ENCODE data around the gene DCBLD1. TPM values are rescaled to one million over a fixed set of nuclear protein-coding genes. Genes with fewer than 3 reads are reported as not detected.

DCBLD1 gene
- total RNA-seq, 1 experiment from 2014 or later: 11.2 TPM

DNA sequence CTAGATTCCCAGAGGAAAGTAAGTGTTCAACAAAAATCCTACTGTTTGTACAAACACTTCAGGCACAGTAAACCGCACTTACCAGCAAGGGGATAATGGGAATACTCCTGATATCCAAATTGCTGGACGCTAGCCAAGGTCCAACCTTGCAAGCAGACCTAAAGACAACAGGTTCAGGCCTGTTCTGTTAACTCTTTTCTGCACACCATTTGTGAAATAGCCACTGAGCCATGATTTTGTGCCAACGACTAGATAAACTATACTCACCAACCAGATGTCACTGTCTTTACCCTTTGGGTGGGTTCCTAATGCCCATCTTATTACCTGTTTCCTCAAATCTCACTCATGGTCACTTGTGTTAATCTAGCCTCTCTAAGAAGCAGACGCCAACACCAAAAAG is 76.3 kb downstream of the DCBLD1 start (continued):
- TF ChIP-seq PRDM15 (CRISPR knock-in tag; IDR thresholded peaks at IDR 0.05) (no peak), ZSCAN18 (CRISPR knock-in tag; IDR thresholded peaks at IDR 0.05) (no peak)

GRCh38 chr6:117559299-117559698 is 76.8 kb downstream of the DCBLD1 start:
- Mint-ChIP-seq H3K4me1 (no peaks in the 10 kb centered on the region), H3K36me3 (peaks cover 3% of the 10 kb centered on the region), H3K9me3 (no peaks in the 10 kb centered on the region), H3K27me3 (ENCODE audit: low read depth) (no peaks in the 10 kb centered on the region), H3K27ac (peak overlapping the region; percentile 66; the same call in 1 of the 2 replicates), H3K4me3 (no peak overlapping the region)
- DNase-seq (ENCODE audit: low spot score): no peak
- ATAC-seq: no peak
- POLR2A ChIA-PET: interaction anchor here (2.1 kb wide), 1 partner anchor 43 kb away, joined by 5 read pairs; the partner anchor contains the start of gene GOPC
- CTCF ChIA-PET: interaction anchor here (0.9 to 1.6 kb wide), 3 partner anchors 9 to 109 kb away, joined by 3 to 7 read pairs (median 4); no protein-coding TSS in a partner anchor
- TF ChIP-seq PRDM15 (CRISPR knock-in tag; IDR thresholded peaks at IDR 0.05) (no peak), MAX (CRISPR knock-in tag; IDR thresholded peaks at IDR 0.05) (no peak)

DNA sequence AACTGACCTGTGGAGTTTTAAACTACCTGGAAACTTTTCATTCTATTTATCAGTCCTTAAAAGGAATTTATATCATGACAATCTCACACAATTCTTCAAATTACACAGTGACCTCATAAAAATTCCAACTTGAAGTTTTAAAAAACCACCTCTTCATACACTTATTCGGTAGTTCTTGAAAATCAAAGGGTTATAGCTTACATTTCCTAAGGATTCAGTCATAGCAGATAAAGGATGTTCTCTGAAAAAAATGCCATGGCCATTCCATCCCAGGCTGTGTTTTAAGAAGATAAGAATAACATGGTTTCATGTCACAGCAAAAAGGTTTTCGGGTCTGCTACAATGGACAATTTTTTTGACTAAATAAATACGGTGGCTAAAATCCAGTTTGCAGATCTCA is 78.7 kb downstream of the DCBLD1 start:
- H3K27me3 Mint-ChIP-seq (ENCODE audit: low read depth): no peaks in the 10 kb centered on the region
- peaks cover 12% of the 10 kb centered on the region for H3K36me3 Mint-ChIP-seq
- no peak for TF ChIP-seq NFATC4 (CRISPR knock-in tag; IDR thresholded peaks at IDR 0.05)
- TF ChIP-seq, protein P1, sequence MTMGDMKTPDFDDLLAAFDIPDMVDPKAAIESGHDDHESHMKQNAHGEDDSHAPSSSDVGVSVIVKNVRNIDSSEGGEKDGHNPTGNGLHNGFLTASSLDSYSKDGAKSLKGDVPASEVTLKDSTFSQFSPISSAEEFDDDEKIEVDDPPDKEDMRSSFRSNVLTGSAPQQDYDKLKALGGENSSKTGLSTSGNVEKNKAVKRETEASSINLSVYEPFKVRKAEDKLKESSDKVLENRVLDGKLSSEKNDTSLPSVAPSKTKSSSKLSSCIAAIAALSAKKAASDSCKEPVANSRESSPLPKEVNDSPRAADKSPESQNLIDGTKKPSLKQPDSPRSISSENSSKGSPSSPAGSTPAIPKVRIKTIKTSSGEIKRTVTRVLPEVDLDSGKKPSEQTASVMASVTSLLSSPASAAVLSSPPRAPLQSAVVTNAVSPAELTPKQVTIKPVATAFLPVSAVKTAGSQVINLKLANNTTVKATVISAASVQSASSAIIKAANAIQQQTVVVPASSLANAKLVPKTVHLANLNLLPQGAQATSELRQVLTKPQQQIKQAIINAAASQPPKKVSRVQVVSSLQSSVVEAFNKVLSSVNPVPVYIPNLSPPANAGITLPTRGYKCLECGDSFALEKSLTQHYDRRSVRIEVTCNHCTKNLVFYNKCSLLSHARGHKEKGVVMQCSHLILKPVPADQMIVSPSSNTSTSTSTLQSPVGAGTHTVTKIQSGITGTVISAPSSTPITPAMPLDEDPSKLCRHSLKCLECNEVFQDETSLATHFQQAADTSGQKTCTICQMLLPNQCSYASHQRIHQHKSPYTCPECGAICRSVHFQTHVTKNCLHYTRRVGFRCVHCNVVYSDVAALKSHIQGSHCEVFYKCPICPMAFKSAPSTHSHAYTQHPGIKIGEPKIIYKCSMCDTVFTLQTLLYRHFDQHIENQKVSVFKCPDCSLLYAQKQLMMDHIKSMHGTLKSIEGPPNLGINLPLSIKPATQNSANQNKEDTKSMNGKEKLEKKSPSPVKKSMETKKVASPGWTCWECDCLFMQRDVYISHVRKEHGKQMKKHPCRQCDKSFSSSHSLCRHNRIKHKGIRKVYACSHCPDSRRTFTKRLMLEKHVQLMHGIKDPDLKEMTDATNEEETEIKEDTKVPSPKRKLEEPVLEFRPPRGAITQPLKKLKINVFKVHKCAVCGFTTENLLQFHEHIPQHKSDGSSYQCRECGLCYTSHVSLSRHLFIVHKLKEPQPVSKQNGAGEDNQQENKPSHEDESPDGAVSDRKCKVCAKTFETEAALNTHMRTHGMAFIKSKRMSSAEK (CRISPR knock-in tag; IDR thresholded peaks at IDR 0.05; ENCODE audit: borderline replicate concordance): no peak
- TF ChIP-seq, protein P2, sequence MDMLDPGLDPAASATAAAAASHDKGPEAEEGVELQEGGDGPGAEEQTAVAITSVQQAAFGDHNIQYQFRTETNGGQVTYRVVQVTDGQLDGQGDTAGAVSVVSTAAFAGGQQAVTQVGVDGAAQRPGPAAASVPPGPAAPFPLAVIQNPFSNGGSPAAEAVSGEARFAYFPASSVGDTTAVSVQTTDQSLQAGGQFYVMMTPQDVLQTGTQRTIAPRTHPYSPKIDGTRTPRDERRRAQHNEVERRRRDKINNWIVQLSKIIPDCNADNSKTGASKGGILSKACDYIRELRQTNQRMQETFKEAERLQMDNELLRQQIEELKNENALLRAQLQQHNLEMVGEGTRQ (CRISPR knock-in tag; IDR thresholded peaks at IDR 0.05): no peak
- TF ChIP-seq, protein P3, sequence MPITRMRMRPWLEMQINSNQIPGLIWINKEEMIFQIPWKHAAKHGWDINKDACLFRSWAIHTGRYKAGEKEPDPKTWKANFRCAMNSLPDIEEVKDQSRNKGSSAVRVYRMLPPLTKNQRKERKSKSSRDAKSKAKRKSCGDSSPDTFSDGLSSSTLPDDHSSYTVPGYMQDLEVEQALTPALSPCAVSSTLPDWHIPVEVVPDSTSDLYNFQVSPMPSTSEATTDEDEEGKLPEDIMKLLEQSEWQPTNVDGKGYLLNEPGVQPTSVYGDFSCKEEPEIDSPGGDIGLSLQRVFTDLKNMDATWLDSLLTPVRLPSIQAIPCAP (CRISPR knock-in tag; IDR thresholded peaks at IDR 0.05): no peak
- TF ChIP-seq, protein P4, sequence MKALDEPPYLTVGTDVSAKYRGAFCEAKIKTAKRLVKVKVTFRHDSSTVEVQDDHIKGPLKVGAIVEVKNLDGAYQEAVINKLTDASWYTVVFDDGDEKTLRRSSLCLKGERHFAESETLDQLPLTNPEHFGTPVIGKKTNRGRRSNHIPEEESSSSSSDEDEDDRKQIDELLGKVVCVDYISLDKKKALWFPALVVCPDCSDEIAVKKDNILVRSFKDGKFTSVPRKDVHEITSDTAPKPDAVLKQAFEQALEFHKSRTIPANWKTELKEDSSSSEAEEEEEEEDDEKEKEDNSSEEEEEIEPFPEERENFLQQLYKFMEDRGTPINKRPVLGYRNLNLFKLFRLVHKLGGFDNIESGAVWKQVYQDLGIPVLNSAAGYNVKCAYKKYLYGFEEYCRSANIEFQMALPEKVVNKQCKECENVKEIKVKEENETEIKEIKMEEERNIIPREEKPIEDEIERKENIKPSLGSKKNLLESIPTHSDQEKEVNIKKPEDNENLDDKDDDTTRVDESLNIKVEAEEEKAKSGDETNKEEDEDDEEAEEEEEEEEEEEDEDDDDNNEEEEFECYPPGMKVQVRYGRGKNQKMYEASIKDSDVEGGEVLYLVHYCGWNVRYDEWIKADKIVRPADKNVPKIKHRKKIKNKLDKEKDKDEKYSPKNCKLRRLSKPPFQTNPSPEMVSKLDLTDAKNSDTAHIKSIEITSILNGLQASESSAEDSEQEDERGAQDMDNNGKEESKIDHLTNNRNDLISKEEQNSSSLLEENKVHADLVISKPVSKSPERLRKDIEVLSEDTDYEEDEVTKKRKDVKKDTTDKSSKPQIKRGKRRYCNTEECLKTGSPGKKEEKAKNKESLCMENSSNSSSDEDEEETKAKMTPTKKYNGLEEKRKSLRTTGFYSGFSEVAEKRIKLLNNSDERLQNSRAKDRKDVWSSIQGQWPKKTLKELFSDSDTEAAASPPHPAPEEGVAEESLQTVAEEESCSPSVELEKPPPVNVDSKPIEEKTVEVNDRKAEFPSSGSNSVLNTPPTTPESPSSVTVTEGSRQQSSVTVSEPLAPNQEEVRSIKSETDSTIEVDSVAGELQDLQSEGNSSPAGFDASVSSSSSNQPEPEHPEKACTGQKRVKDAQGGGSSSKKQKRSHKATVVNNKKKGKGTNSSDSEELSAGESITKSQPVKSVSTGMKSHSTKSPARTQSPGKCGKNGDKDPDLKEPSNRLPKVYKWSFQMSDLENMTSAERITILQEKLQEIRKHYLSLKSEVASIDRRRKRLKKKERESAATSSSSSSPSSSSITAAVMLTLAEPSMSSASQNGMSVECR (CRISPR knock-in tag; IDR thresholded peaks at IDR 0.05; ENCODE audit: borderline replicate concordance): no peak
- TF ChIP-seq MYBL2 (CRISPR knock-in tag; IDR thresholded peaks at IDR 0.05): no peak
- TF ChIP-seq ELF4 (CRISPR knock-in tag; IDR thresholded peaks at IDR 0.05; ENCODE audit: low read depth): no peak
- no peak for TF ChIP-seq ZNF121 (CRISPR knock-in tag; IDR thresholded peaks at IDR 0.05)
- TF ChIP-seq EMX1 (CRISPR knock-in tag; IDR thresholded peaks at IDR 0.05): no peak

More for the DNA sequence above, 78.7 kb downstream of the DCBLD1 start:
- H3K9me3 Mint-ChIP-seq: no peaks in the 10 kb centered on the region
- DNase-seq (ENCODE audit: low spot score): no peak
- ATAC-seq: no peak
- no peak overlapping the region for H3K4me3 Mint-ChIP-seq
- ChIA-PET POLR2A (no interaction called here), CTCF (interaction anchor here (1.3 to 1.6 kb wide), 2 partner anchors 78 to 111 kb away, joined by 3 read pairs; no protein-coding TSS in a partner anchor)
- no peak overlapping the region for H3K27ac Mint-ChIP-seq
- H3K4me1 Mint-ChIP-seq: no peaks in the 10 kb centered on the region
